Coronary artery (tissue), 2 donors: ENCODE measurements around the gene ABCC9.
"Not testable (repeated sequence)": the region's sequence is repeated elsewhere in the genome, so short reads cannot be mapped to it uniquely, and the experiment has no call there.

Source experiments
- DNase-seq: peaks from one replicate; pipeline ENCODE4 v3.0.0-alpha.2; 2017; ENCODE audit warnings: low spot score
- H3K27ac ChIP-seq, 2 donors: fragments of 200-600 bp; sonication (generic); one replicate each; pipeline ENCODE4 v1.5.1; 2016 to 2019
- H3K4me3 ChIP-seq: fragments of 200-600 bp; sonication (generic); 2 replicates; pipeline ENCODE4 v1.5.1; 2016; ENCODE audit warnings: mild to moderate bottlenecking, moderate library complexity
- CTCF ChIP-seq: fragments of 200-600 bp; sonication (generic); IDR thresholded peaks from one replicate; pipeline ENCODE4 v1.5.1; 2019; ENCODE audit warnings: antibody characterized with exemption

The ABCC9 gene

GRCh38 chr12:21918456-21918855, 22.8 kb downstream of the ABCC9 start:
- no peak for TF ChIP-seq CTCF
- Histone ChIP-seq H3K4me3 (no peak overlapping the region), H3K27ac (no peak overlapping the region)
- no peak for DNase-seq

DNA sequence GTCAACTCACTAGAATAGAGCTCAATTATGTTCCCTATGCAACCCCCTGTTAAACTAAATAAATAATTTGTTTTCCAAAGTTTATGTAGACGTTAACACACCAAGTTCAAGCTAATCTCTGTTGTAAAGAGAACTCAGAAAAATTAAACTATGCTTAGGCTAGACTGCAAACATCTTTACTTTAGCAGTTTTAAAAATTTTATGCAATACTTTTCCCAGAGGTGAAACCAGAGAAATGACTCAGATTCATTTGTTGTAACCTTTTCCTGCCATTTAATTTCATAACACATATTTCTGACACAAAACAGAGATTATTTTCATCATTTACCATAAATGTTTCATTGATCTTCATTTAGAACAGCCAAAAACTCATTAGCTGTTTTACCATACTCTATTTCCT, 27.4 kb downstream of the ABCC9 start:
- no peak overlapping the region for H3K4me3 ChIP-seq
- no peak overlapping the region for H3K27ac ChIP-seq
- TF ChIP-seq CTCF: no peak
- no peak for DNase-seq

DNA sequence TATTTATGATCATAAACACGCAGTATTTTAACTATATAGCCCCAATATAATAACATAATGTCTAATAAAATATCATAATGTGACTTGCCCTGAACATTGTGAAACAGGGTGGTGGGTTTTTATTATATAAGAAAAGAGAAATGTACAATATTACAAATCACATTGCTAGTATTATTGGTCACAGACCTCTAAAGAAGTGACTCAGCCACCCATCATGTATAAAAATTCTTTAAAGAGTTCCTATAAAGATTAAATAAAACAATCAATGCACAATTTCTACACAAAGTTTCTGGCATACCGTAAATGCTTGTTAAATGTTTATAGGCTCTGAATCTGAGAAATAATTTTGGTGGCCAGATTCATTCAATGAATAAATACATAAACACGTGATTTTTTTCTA, 28.9 kb downstream of the ABCC9 start:
- Histone ChIP-seq H3K4me3 (no peak overlapping the region), H3K27ac (no peak overlapping the region)
- no peak for DNase-seq
- no peak for TF ChIP-seq CTCF

DNA sequence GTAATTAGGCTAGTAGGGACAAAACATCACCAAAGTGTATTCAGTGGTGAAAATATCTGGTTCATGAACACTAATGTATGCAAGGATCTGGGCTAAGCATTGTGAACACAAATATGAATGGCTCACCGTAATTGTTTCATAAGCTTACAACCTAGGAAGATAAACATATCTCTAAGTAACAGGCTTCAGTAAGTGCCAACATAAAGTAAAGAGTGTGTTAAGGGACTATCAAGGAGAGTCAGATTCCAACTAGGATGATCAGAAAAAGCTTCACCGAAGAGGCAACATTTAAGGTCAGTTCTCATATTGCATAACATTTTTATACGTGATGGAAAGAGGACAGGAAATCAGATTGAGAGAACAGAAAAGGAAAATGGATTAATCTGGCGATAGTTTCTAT, 29.4 kb downstream of the ABCC9 start:
- Histone ChIP-seq H3K4me3 (no peak overlapping the region), H3K27ac (no peak overlapping the region)
- no peak for TF ChIP-seq CTCF
- DNase-seq: no peak

DNA sequence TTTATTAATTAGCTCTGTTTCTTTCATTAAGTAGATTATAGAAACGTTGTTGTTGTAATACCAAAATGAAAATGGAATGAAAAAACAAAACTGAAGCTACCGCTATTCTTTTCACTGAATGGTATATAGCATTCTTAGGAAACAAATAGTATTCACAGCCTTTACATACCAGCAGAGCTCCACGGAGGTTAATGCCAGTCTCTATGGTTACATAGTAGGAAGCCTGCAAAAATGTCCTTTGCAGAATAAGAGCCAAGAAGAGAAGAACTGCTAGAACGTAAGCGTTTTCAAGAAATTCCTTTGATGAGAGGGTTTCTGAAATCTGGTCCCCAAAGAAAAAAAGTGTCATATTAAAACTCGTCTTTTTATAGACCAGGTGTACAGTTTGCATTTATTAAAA, 30.6 kb downstream of the ABCC9 start:
- DNase-seq: no peak
- Histone ChIP-seq H3K27ac (no peak overlapping the region), H3K4me3 (no peak overlapping the region)
- TF ChIP-seq CTCF: no peak

- no peak overlapping the region for H3K27ac ChIP-seq
- no peak for DNase-seq
- no peak overlapping the region for H3K4me3 ChIP-seq
- no peak for TF ChIP-seq CTCF
Observed at GRCh38 chr12:21907948-21908837, 33.0 kb downstream of the ABCC9 start.

DNA sequence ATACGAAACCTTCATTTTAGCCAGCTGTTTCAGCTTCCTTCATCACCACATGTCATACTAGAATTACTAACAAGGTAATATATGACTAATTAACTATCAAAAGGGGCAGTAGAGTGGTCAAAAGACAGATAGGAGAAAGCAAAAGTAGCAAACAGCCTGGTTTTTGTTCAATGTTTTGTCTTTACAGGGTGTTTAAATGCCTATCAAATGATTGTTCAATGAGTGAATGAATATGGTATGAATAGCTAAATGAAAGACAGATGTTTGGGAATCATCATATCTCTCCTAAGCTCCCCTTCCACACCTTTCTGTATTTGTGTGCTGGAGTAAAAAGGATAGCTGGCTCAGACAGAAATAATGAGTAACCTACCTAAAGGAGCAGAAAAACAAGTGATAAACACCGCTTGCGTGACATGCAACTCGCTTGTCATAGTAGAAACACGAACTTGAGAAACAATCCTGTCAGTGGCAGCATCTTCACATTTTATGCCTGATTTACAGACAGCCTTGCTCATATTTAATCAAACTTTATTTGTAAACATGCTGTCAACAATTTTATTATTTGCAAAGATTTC, 34.2 kb downstream of the ABCC9 start:
- TF ChIP-seq CTCF: no peak
- Histone ChIP-seq H3K4me3 (no peak overlapping the region), H3K27ac (no peak overlapping the region)
- DNase-seq: no peak

GRCh38 chr12:21899532-21899931, 41.7 kb downstream of the ABCC9 start:
- not testable (repeated sequence) for DNase-seq, H3K27ac ChIP-seq, H3K4me3 ChIP-seq
